Regular cardiac myocyte (primary cell): Measurements from ENCODE around the gene UBALD1. TPM values are rescaled to one million over a fixed set of nuclear protein-coding genes. Genes with fewer than 3 reads are reported as not detected.

Experiments
- total RNA-seq: library from RNA; depleted of rRNA; stranded (reverse); fragments of >200 nt; gene quantifications from 2 replicates; pipeline ENCODE4 v1.2.3, GENCODE V29; 2014

UBALD1 gene
- 3.5 and 5.9 TPM in 2 replicates for total RNA-seq

DNA sequence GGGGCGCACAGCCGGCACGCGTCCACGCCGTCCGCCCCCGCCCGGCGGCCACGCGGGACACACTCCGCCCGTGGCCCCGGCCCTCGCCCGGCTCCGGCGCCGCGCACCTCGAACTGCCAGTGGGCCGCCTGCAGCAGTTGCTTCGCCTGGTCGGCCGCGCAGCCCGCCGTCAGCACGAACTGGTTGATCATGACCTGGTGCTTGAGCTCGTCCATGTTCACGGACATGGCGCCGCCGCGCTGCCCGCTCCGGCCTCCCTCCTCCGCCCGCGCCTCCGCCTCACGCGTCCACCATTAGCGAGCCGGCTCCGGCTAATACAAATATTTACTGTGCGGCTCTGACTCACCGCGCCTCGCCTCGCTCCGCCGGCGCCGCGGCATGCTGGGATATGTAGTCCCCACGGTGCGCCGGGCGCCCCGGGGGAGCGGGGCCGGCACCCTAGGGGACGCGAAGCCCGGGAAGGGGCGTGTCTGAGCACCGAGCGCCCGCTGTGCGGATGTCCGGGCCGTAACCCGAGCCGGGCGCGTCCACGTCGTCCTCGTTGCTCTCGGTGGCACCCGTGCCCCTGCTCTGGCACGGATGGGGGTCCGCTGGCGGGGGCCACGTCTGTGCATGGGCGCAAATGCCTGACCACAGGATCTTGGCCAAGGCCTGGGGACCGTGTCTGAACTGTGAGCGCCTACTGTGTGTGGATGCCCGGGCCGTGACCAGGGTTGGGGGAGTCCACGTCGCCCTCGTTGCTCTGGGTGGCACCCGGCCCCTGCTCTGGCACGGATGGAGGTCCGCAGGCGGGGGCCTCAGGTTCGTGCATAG lies at the start of gene UBALD1:
Gene UBALD1, minus strand, starts transcription at position 318 of the 813 bp plus-strand sequence. Its CDS starts 91 bp downstream, at position 227.

GRCh38 chr16:4624015-4624826 lies 9.5 kb upstream of the UBALD1 start, which contains the start of gene MGRN1:
TSS of gene MGRN1 (plus strand) at chr16:4624826. CDS start at chr16:4624961, 135 bp downstream.

Other genes with a start within 250 kb of the UBALD1 start
- 74.2 and 77.5 TPM in 2 replicates for gene VASN, start 243.0 kb downstream of the UBALD1 start, total RNA-seq
- 7.9 and 12.7 TPM in 2 replicates for gene CORO7, start 198.3 kb downstream of the UBALD1 start, total RNA-seq
- gene DNAJA3, start 189.0 kb downstream of the UBALD1 start, total RNA-seq: 43.4 and 78.6 TPM in 2 replicates
- 74.1 and 76.7 TPM in 2 replicates for gene NMRAL1, start 140.3 kb downstream of the UBALD1 start, total RNA-seq
- gene HMOX2, start 138.5 kb downstream of the UBALD1 start, total RNA-seq: 37.8 and 87.6 TPM in 2 replicates
- 8.6 and 9.0 TPM in 2 replicates for gene CDIP1, start 76.1 kb downstream of the UBALD1 start, total RNA-seq
- gene C16orf96, start 58.5 kb downstream of the UBALD1 start, total RNA-seq: under 0.01 TPM in 2 replicates
- 22.8 and 25.9 TPM in 2 replicates for gene MGRN1, start 9.9 kb upstream of the UBALD1 start, total RNA-seq
- 18.0 and 33.2 TPM in 2 replicates for gene NUDT16L1, start 78.7 kb upstream of the UBALD1 start, total RNA-seq
- 33.7 and 45.4 TPM in 2 replicates for gene ANKS3, start 119.4 kb upstream of the UBALD1 start, total RNA-seq
- 2.5 and 2.8 TPM in 2 replicates for gene DNAAF8, start 119.6 kb upstream of the UBALD1 start, total RNA-seq
- gene ZNF500, start 152.3 kb upstream of the UBALD1 start, total RNA-seq: 7.0 and 7.1 TPM in 2 replicates
- gene SEPTIN12, start 173.5 kb upstream of the UBALD1 start, total RNA-seq: not detected in 2 replicates
- not detected in 2 replicates for gene SMIM22, start 180.5 kb upstream of the UBALD1 start, total RNA-seq
- 16.6 and 21.1 TPM in 2 replicates for gene ROGDI, start 187.7 kb upstream of the UBALD1 start, total RNA-seq
- gene GLYR1, start 232.4 kb upstream of the UBALD1 start, total RNA-seq: 43.4 and 62.9 TPM in 2 replicates
- gene UBN1, start 232.6 kb upstream of the UBALD1 start, total RNA-seq: 20.9 and 21.7 TPM in 2 replicates